SK-N-SH (cell line): ENCODE data around the gene NT5DC2. TPM values are rescaled to one million over a fixed set of nuclear protein-coding genes. Genes with fewer than 3 reads are reported as not detected.

ENCODE experiments used
- CTCF ChIA-PET: fragments of 300-600, 350-600 bp; formaldehyde crosslinking; extraction: SDS; loops from one replicate; lab custom pipeline; 2021; lab: Yijun Ruan, JAX
- POLR2A ChIA-PET: fragments of 350-600 bp; sonication (Branson Sonifier 250); formaldehyde crosslinking; extraction: SDS; loops from one replicate; lab custom pipeline; 2020; ENCODE audit warnings: antibody characterized with exemption, inconsistent platforms; lab: Yijun Ruan, JAX
- DNase-seq: peaks from one replicate; pipeline ENCODE4 v3.0.0; 2012
- H2AFZ ChIP-seq: fragments of 200-600 bp; sonication (generic); 2 replicates; pipeline ENCODE4 v1.8.1; 2016; ENCODE audit warnings: antibody characterized with exemption, mild to moderate bottlenecking, low read depth
- H3F3A ChIP-seq: fragments of 200-600 bp; sonication (generic); replicated peaks from 2 replicates; pipeline ENCODE3; 2016; ENCODE audit warnings: antibody characterized with exemption, mild to moderate bottlenecking; ENCODE audit not compliant: insufficient read depth
- H3K27ac ChIP-seq, 2 experiments: fragments of 200-500 bp in 1 of 2; fragments of 200-600 bp in 1 of 2; sonication (Bioruptor generic) in 1 of 2; sonication (generic), shearing (Covaris generic) in 1 of 2; 2 replicates each; pipeline versions ENCODE4 v1.5.1 to v1.6.1; 2014 to 2016; ENCODE audit warnings: low read depth in 2 of 2, inconsistent platforms in 1 of 2, low read length in 1 of 2, mild to moderate bottlenecking in 1 of 2, mixed read lengths in 1 of 2
- H3K27me3 ChIP-seq: fragments of 200-600 bp; sonication (generic), shearing (Covaris generic); 2 replicates; pipeline ENCODE4 v1.6.1; 2016; ENCODE audit warnings: mixed run types; ENCODE audit not compliant: insufficient read depth
- H3K36me3 ChIP-seq, 2 experiments: fragments of 200-500 bp in 1 of 2; fragments of 200-600 bp in 1 of 2; sonication (Bioruptor generic) in 1 of 2; sonication (generic) in 1 of 2; replicated peaks in 1 of 2; 2 replicates each; pipeline versions ENCODE3 to v1.5.1; 2014 to 2016; ENCODE audit warnings: low read length in 1 of 2, mild to moderate bottlenecking in 1 of 2; ENCODE audit not compliant: insufficient read depth in 2 of 2, control insufficient read depth in 1 of 2
- H3K4me1 ChIP-seq, 2 experiments: fragments of 200-500 bp in 1 of 2; fragments of 200-600 bp in 1 of 2; sonication (Bioruptor generic) in 1 of 2; sonication (generic), shearing (Covaris generic) in 1 of 2; 2 replicates each; pipeline versions ENCODE4 v1.5.1 to v1.6.1; 2014 to 2016; ENCODE audit warnings: low read depth in 1 of 2, low read length in 1 of 2, mixed run types in 1 of 2; ENCODE audit not compliant: insufficient read depth in 2 of 2, control insufficient read depth in 1 of 2
- H3K4me2 ChIP-seq: fragments of 200-600 bp; sonication (generic), shearing (Covaris generic); 2 replicates; pipeline ENCODE4 v1.6.1; 2017; ENCODE audit warnings: mixed run types
- H3K4me3 ChIP-seq, 2 experiments: fragments of 200-500 bp in 1 of 2; fragments of 200-600 bp in 1 of 2; sonication (Bioruptor generic) in 1 of 2; sonication (generic), shearing (Covaris generic) in 1 of 2; 2 replicates each; pipeline versions ENCODE4 v1.5.1 to v1.8.1; 2014 to 2016; ENCODE audit warnings: low read depth in 2 of 2, inconsistent platforms in 1 of 2, low read length in 1 of 2, mild to moderate bottlenecking in 1 of 2, mixed read lengths in 1 of 2, moderate library complexity in 1 of 2
- H3K79me2 ChIP-seq: fragments of 200-600 bp; sonication (generic); 2 replicates; pipeline ENCODE4 v1.8.1; 2017; ENCODE audit warnings: mild to moderate bottlenecking; ENCODE audit not compliant: insufficient read depth
- H3K9ac ChIP-seq: fragments of 200-600 bp; sonication (generic); 2 replicates; pipeline ENCODE4 v1.6.1; 2017; ENCODE audit warnings: mixed run types
- H3K9me2 ChIP-seq: fragments of 200-600 bp; sonication (generic); 2 replicates; pipeline ENCODE4 v1.6.1; 2017; ENCODE audit warnings: mixed run types
- H3K9me3 ChIP-seq: fragments of 200-600 bp; sonication (generic); 2 replicates; pipeline ENCODE4 v1.6.1; 2017; ENCODE audit warnings: mixed run types, mild to moderate bottlenecking, moderate library complexity
- H4K20me1 ChIP-seq: fragments of 200-600 bp; sonication (generic); 2 replicates; pipeline ENCODE4 v1.6.1; 2017; ENCODE audit warnings: mild to moderate bottlenecking, mixed run types; ENCODE audit not compliant: insufficient read depth
- CTCF ChIP-seq: fragments of 200-600 bp; sonication (generic); IDR thresholded peaks from 2 replicates; pipeline ENCODE4 v1.6.1; 2017; ENCODE audit warnings: antibody characterized with exemption, mild to moderate bottlenecking, moderate library complexity
- ELF1 ChIP-seq: IDR thresholded peaks from 2 replicates; pipeline ENCODE4 v1.4.0; 2012
- EP300 ChIP-seq, 2 experiments: IDR thresholded peaks; 2 replicates each; pipeline versions ENCODE4 v1.4.0 to v1.6.1; 2012; ENCODE audit warnings: borderline replicate concordance in 1 of 2, low read depth in 1 of 2, low read length in 1 of 2
- FOXJ3 ChIP-seq: sonication (generic); formaldehyde crosslinking; IDR thresholded peaks from 2 replicates; pipeline ENCODE4 v1.5.1; 2020; ENCODE audit warnings: mild to moderate bottlenecking, missing genetic modification reagents
- JUND ChIP-seq: IDR thresholded peaks from 2 replicates; pipeline ENCODE4 v1.4.0; 2012
- MAX ChIP-seq: IDR thresholded peaks from 2 replicates; pipeline ENCODE4 v1.4.0; 2012; ENCODE audit warnings: low read depth
- MXI1 ChIP-seq: IDR thresholded peaks from 2 replicates; pipeline ENCODE4 v1.6.1; 2012; ENCODE audit warnings: mild to moderate bottlenecking, low read depth, low read length, improper control_type of control experiment
- NFIC ChIP-seq: IDR thresholded peaks from 2 replicates; pipeline ENCODE4 v1.4.0; 2012; ENCODE audit warnings: borderline replicate concordance
- PBX3 ChIP-seq: IDR thresholded peaks from 2 replicates; pipeline ENCODE4; 2012
- POLR2AphosphoS5 ChIP-seq: IDR thresholded peaks from 2 replicates; pipeline ENCODE4 v1.6.1; 2012; ENCODE audit warnings: low read depth, low read length
- RAD21 ChIP-seq: IDR thresholded peaks from 2 replicates; pipeline ENCODE4 v1.6.1; 2012; ENCODE audit warnings: mild to moderate bottlenecking, low read length
- REST ChIP-seq: IDR thresholded peaks from 2 replicates; pipeline ENCODE4 v1.6.1; 2012; ENCODE audit warnings: mild to moderate bottlenecking, low read depth, low read length, moderate library complexity
- RFX5 ChIP-seq: IDR thresholded peaks from 2 replicates; pipeline ENCODE4 v1.6.1; 2012; ENCODE audit warnings: mild to moderate bottlenecking, improper control_type of control experiment, low read length
- RXRA ChIP-seq: IDR thresholded peaks from 2 replicates; pipeline ENCODE4 v1.4.0; 2012; ENCODE audit warnings: low read depth, mild to moderate bottlenecking, borderline replicate concordance
- SIN3A ChIP-seq: IDR thresholded peaks from 2 replicates; pipeline ENCODE4 v1.6.1; 2012; ENCODE audit warnings: low read depth, mild to moderate bottlenecking, low read length, moderate library complexity, borderline replicate concordance
- SMC3 ChIP-seq: IDR thresholded peaks from 2 replicates; pipeline ENCODE4 v1.6.1; 2012; ENCODE audit warnings: low read depth, low read length, improper control_type of control experiment
- TAF1 ChIP-seq: IDR thresholded peaks from 2 replicates; pipeline ENCODE4 v1.6.1; 2012; ENCODE audit warnings: low read depth, mild to moderate bottlenecking, low read length, moderate library complexity, borderline replicate concordance
- TCF12 ChIP-seq: IDR thresholded peaks from 2 replicates; pipeline ENCODE4 v1.4.0; 2012
- USF2 ChIP-seq: fragments of 150-350 bp; IDR thresholded peaks from 2 replicates; pipeline ENCODE4 v1.6.1; 2017; ENCODE audit warnings: antibody characterized with exemption, low read length, low read depth, borderline replicate concordance
- YY1 ChIP-seq: IDR thresholded peaks from 2 replicates; pipeline ENCODE4 v1.4.0; 2012; ENCODE audit warnings: low read depth, mild to moderate bottlenecking
- WGBS: methylation state at CpG from one replicate; pipeline ENCODE4 v1.1.6; 2017; ENCODE audit warnings: low lambda C conversion rate; 5-methylcytosine and 5-hydroxymethylcytosine counted together
- polyA plus RNA-seq, 3 experiments: library from polyadenylated mRNA; depleted of rRNA; stranded (reverse); fragments of >200 nt; gene quantifications; 2 replicates each; pipeline ENCODE4 v1.2.3, GENCODE V29; 2012

NT5DC2 gene
- polyA plus RNA-seq, 1 of the 3 experiments (the other 2 are of a cell fraction), result 113 TPM

DNA sequence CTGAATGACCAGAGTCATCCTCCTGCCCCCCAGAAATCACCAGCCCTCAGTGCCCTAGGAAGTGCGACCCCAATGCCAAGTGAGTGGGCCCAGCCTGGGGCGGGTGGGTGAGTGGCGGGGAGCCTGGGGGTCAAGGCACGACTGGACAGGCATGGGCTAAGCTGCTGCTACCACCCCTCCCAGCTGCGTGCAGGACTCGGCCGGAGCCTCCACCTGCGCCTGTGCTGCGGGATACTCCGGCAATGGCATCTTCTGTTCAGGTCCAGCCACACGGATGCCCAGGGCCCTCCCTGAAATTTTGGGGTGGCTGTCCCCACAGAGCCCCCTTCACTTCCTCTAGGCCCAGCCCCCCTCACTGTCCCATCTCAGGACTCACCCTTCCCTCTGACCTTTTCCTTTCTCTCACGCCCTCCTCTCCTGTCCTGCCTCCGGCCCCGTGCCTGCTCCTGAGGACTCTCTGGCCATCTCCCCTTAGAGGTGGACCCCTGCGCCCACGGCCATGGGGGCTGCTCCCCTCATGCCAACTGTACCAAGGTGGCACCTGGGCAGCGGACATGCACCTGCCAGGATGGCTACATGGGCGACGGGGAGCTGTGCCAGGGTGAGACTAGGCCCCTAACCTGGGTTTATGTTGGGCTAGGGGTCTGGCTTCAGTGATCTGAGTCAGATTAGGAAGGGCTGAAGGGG lies 17.0 kb downstream of the NT5DC2 start:
- no peak for TF ChIP-seq YY1
- no peak for TF ChIP-seq JUND
- no peak for TF ChIP-seq TCF12
- no peak for TF ChIP-seq EP300 (IDR thresholded peaks at IDR 0.05; ENCODE audit: borderline replicate concordance in 1 of 2, low read depth in 1 of 2, low read length in 1 of 2)
- TF ChIP-seq MAX, result no peak
- TF ChIP-seq RFX5, result no peak
- no peak for TF ChIP-seq USF2
- no peak for TF ChIP-seq POLR2AphosphoS5
- no peak for TF ChIP-seq SIN3A
- no peak for TF ChIP-seq RXRA
- TF ChIP-seq PBX3, result no peak
- no peak for TF ChIP-seq TAF1
- no peaks in the 10 kb centered on the region for H3K9me3 ChIP-seq
- H3K79me2 ChIP-seq, result no peaks in the 10 kb centered on the region
- no peak overlapping the region for H3K27ac ChIP-seq
- no peak overlapping the region for H3K9ac ChIP-seq
- no peaks in the 10 kb centered on the region for H3K9me2 ChIP-seq
- 78% methylated on average over 13 of the region's 19 CpGs for WGBS
- H3K4me3 ChIP-seq, result no peak overlapping the region
- no peaks in the 10 kb centered on the region for H3F3A ChIP-seq
- H3K4me2 ChIP-seq, result no peak overlapping the region
- POLR2A ChIA-PET, result no interaction called here
- H3K36me3 ChIP-seq, result no peaks in the 10 kb centered on the region
- H4K20me1 ChIP-seq, result no peaks in the 10 kb centered on the region
- CTCF ChIA-PET, result interaction anchor here (1.6 kb wide), 1 partner anchor 34 kb away, joined by 3 read pairs; no protein-coding TSS in a partner anchor
- H2AFZ ChIP-seq, result no peak overlapping the region
- no peaks in the 10 kb centered on the region for H3K27me3 ChIP-seq
- no peak for DNase-seq
- H3K4me1 ChIP-seq, result peaks cover 0 to 10% of the 10 kb centered on the region in 2 experiments; a peak in 1 of 4 replicates

GRCh38 chr3:52515192-52515591 lies 18.5 kb downstream of the NT5DC2 start:
- 66% methylated on average over 6 of the region's 6 CpGs for WGBS
- Histone ChIP-seq H3K9me3 (no peaks in the 10 kb centered on the region), H3K4me2 (no peak overlapping the region), H4K20me1 (no peaks in the 10 kb centered on the region), H3K27me3 (no peaks in the 10 kb centered on the region), H2AFZ (no peak overlapping the region), H3F3A (no peaks in the 10 kb centered on the region), H3K9ac (no peak overlapping the region), H3K9me2 (no peaks in the 10 kb centered on the region), H3K4me3 (no peak overlapping the region), H3K4me1 (peaks cover 0 to 14% of the 10 kb centered on the region in 2 experiments; a peak in 1 of 4 replicates), H3K27ac (no peak overlapping the region), H3K36me3 (no peaks in the 10 kb centered on the region), H3K79me2 (no peaks in the 10 kb centered on the region)
- DNase-seq, result no peak
- ChIA-PET POLR2A (no interaction called here), CTCF (interaction anchor here (1.8 to 1.9 kb wide), 2 partner anchors 11 to 43 kb away, joined by 4 to 9 read pairs; no protein-coding TSS in a partner anchor)
- TF ChIP-seq REST (no peak), RFX5 (no peak), YY1 (no peak), ELF1 (no peak), SMC3 (no peak), EP300 (IDR thresholded peaks at IDR 0.05; ENCODE audit: borderline replicate concordance in 1 of 2, low read depth in 1 of 2, low read length in 1 of 2) (no peak), CTCF (no peak), RAD21 (no peak), TAF1 (no peak), MXI1 (no peak), NFIC (no peak), FOXJ3 (no peak)
